H1 (cell line): Measurements from ENCODE around the gene ZNF446. TPM values are rescaled to one million over a fixed set of nuclear protein-coding genes. Genes with fewer than 3 reads are reported as not detected.
A peak's percentile ranks its signal among the peaks of the same experiment; 100 is the strongest.

ENCODE experiments used
- CTCF ChIA-PET: fragments of 300-600 bp; sonication (Branson Sonifier 250); formaldehyde crosslinking; loops from one replicate; lab custom pipeline; 2021; ENCODE audit not compliant: partially characterized antibody; lab: Charles Lee
- POLR2A ChIA-PET: fragments of 300-600 bp; sonication (Branson Sonifier 250); formaldehyde crosslinking; loops from one replicate; lab custom pipeline; 2021; ENCODE audit warnings: inconsistent platforms; ENCODE audit not compliant: partially characterized antibody; lab: Charles Lee
- DNase-seq, 2 experiments: peaks; one replicate each; pipeline versions ENCODE4 v3.0.0 to v3.0.0-alpha.2; 2010 to 2022; ENCODE audit warnings: low spot score in 2 of 2, low read depth in 1 of 2, mixed read lengths in 1 of 2
- FAIRE-seq: peaks from 2 replicates; lab custom pipeline; 2011; peaks lifted over from hg19 to GRCh38; lab: Jason Lieb, UNC
- H2AFZ ChIP-seq: 2 replicates; pipeline ENCODE4 v1.8.1; 2012; ENCODE audit warnings: low read length, inconsistent platforms
- H2AK5ac ChIP-seq: 2 replicates; pipeline ENCODE4 v1.6.1; 2013; ENCODE audit warnings: low read depth, low read length
- H2BK120ac ChIP-seq: replicated peaks from 2 replicates; pipeline ENCODE3; 2013; ENCODE audit warnings: low read depth, low read length, inconsistent platforms
- H2BK12ac ChIP-seq: 2 replicates; pipeline ENCODE4 v1.6.1; 2013; ENCODE audit warnings: low read depth, low read length
- H2BK15ac ChIP-seq: 2 replicates; pipeline ENCODE4 v1.6.1; 2013; ENCODE audit warnings: low read length
- H2BK20ac ChIP-seq: 2 replicates; pipeline ENCODE4 v1.6.1; 2013; ENCODE audit warnings: low read length
- H2BK5ac ChIP-seq: 2 replicates; pipeline ENCODE4 v1.6.1; 2013; ENCODE audit warnings: low read depth, low read length
- H3K14ac ChIP-seq: 2 replicates; pipeline ENCODE4 v1.6.1; 2013; ENCODE audit warnings: inconsistent platforms; ENCODE audit not compliant: insufficient read length
- H3K18ac ChIP-seq: 2 replicates; pipeline ENCODE4 v1.6.1; 2013; ENCODE audit warnings: low read length; ENCODE audit errors: extremely low read depth
- H3K23ac ChIP-seq: 2 replicates; pipeline ENCODE4 v1.6.1; 2013; ENCODE audit warnings: inconsistent platforms; ENCODE audit not compliant: insufficient read length
- H3K23me2 ChIP-seq: 2 replicates; pipeline ENCODE4 v1.6.1; 2013; ENCODE audit warnings: low read depth, low read length
- H3K27ac ChIP-seq: 2 replicates; pipeline ENCODE4 v1.6.1; 2011; ENCODE audit warnings: low read depth, low read length, inconsistent platforms
- H3K27me3 ChIP-seq, 4 experiments: replicated peaks in 1 of 4; 1 replicate in 1 of 4; 2 replicates in 3 of 4; pipeline versions ENCODE4 v1.6.1 to v1.8.1; 2011 to 2013; ENCODE audit warnings: low read length in 3 of 4, mild to moderate bottlenecking in 3 of 4, inconsistent platforms in 2 of 4, mixed read lengths in 2 of 4, moderate library complexity in 1 of 4; ENCODE audit not compliant: control insufficient read depth in 3 of 4, insufficient read depth in 3 of 4; ENCODE audit errors: extremely low read depth in 1 of 4
- H3K36me3 ChIP-seq, 4 experiments: 2 replicates each; pipeline versions ENCODE4 v1.6.1 to v1.8.1; 2011 to 2013; ENCODE audit warnings: mild to moderate bottlenecking in 4 of 4, low read length in 3 of 4, moderate library complexity in 2 of 4, control low read depth in 1 of 4, inconsistent platforms in 1 of 4; ENCODE audit not compliant: insufficient read depth in 4 of 4, control insufficient read depth in 2 of 4
- H3K4ac ChIP-seq: replicated peaks from 2 replicates; pipeline ENCODE3; 2013; ENCODE audit warnings: low read length, low read depth, mixed read lengths, inconsistent platforms; ENCODE audit not compliant: insufficient read length
- H3K4me1 ChIP-seq, 4 experiments: replicated peaks in 1 of 4; 1 replicate in 1 of 4; 2 replicates in 3 of 4; pipeline versions ENCODE4 v1.6.1 to v1.8.1; 2011 to 2013; ENCODE audit warnings: low read length in 3 of 4, inconsistent platforms in 2 of 4, mixed read lengths in 1 of 4; ENCODE audit not compliant: insufficient read depth in 4 of 4, control insufficient read depth in 3 of 4
- H3K4me2 ChIP-seq, 2 experiments: 2 replicates each; pipeline versions ENCODE4 v1.6.1 to v1.8.1; 2011 to 2013; ENCODE audit warnings: low read depth in 2 of 2, low read length in 2 of 2, control low read depth in 1 of 2, inconsistent platforms in 1 of 2, mild to moderate bottlenecking in 1 of 2; ENCODE audit not compliant: insufficient read depth in 1 of 2
- H3K4me3 ChIP-seq, 4 experiments: fragments of 200-600, 300-600 bp in 1 of 4; sonication (generic), shearing (Covaris generic), sonication (Bioruptor Twin) in 1 of 4; 2 replicates each; pipeline versions ENCODE4 v1.5.1 to v1.8.1; 2011 to 2016; ENCODE audit warnings: low read length in 4 of 4, low read depth in 3 of 4, control low read depth in 2 of 4, inconsistent platforms in 2 of 4, mild to moderate bottlenecking in 2 of 4, mixed read lengths in 1 of 4, moderate library complexity in 1 of 4; ENCODE audit not compliant: insufficient read depth in 2 of 4; ENCODE audit errors: extremely low read depth in 1 of 4
- H3K56ac ChIP-seq: replicated peaks from 2 replicates; pipeline ENCODE3; 2013; ENCODE audit warnings: low read depth, mild to moderate bottlenecking, mixed read lengths, low read length, inconsistent platforms; ENCODE audit not compliant: insufficient read length
- H3K79me1 ChIP-seq: 2 replicates; pipeline ENCODE4 v1.6.1; 2013; ENCODE audit warnings: low read depth, low read length, control low read depth
- H3K79me2 ChIP-seq, 2 experiments: 2 replicates each; pipeline versions ENCODE4 v1.6.1 to v1.8.1; 2012 to 2013; ENCODE audit warnings: low read length in 2 of 2, mild to moderate bottlenecking in 2 of 2, inconsistent platforms in 1 of 2; ENCODE audit not compliant: insufficient read depth in 2 of 2, control insufficient read depth in 1 of 2
- H3K9ac ChIP-seq, 4 experiments: replicated peaks in 1 of 4; 1 replicate in 1 of 4; 2 replicates in 3 of 4; pipeline versions ENCODE4 v1.6.1 to v1.8.1; 2011 to 2013; ENCODE audit warnings: low read depth in 3 of 4, low read length in 3 of 4, control low read depth in 2 of 4, mild to moderate bottlenecking in 2 of 4, moderate library complexity in 2 of 4, inconsistent platforms in 1 of 4; ENCODE audit errors: extremely low read depth in 1 of 4
- H3K9me3 ChIP-seq, 2 experiments: 2 replicates each; pipeline versions ENCODE4 v1.6.1 to v1.8.1; 2012 to 2013; ENCODE audit warnings: mild to moderate bottlenecking in 2 of 2, moderate library complexity in 2 of 2, control low read depth in 1 of 2, inconsistent platforms in 1 of 2, low read depth in 1 of 2, low read length in 1 of 2, mixed read lengths in 1 of 2; ENCODE audit not compliant: insufficient read depth in 2 of 2
- H4K20me1 ChIP-seq, 2 experiments: replicated peaks in 1 of 2; 2 replicates each; pipeline versions ENCODE3 to v1.8.1; 2011 to 2013; ENCODE audit warnings: inconsistent platforms in 2 of 2, low read length in 2 of 2, mild to moderate bottlenecking in 1 of 2; ENCODE audit not compliant: insufficient read depth in 2 of 2, control insufficient read depth in 1 of 2
- H4K5ac ChIP-seq: 2 replicates; pipeline ENCODE4 v1.6.1; 2013; ENCODE audit warnings: low read length, low read depth, mixed read lengths, inconsistent platforms; ENCODE audit not compliant: insufficient read length
- H4K8ac ChIP-seq: 2 replicates; pipeline ENCODE4 v1.8.0; 2013; ENCODE audit warnings: mild to moderate bottlenecking, moderate library complexity, low read length, inconsistent platforms; ENCODE audit not compliant: insufficient read depth; ENCODE audit errors: extremely low read depth
- H4K91ac ChIP-seq: replicated peaks from 2 replicates; pipeline ENCODE3; 2013; ENCODE audit warnings: low read length, mixed read lengths, inconsistent platforms; ENCODE audit not compliant: insufficient read length
- CHD2 ChIP-seq: IDR thresholded peaks from 2 replicates; pipeline ENCODE4 v1.6.1; 2012; ENCODE audit warnings: low read length, improper control_type of control experiment
- MAFK ChIP-seq: IDR thresholded peaks from 2 replicates; pipeline ENCODE4 v1.6.1; 2012; ENCODE audit warnings: low read depth, mild to moderate bottlenecking, improper control_type of control experiment, low read length
- PHF8 ChIP-seq: fragments of 200-600 bp; sonication (generic); conservative IDR thresholded peaks from 2 replicates; pipeline ENCODE4 v1.7.1; 2012; ENCODE audit warnings: low read depth, mild to moderate bottlenecking, inconsistent platforms, low read length, moderate library complexity
- WGBS, 2 experiments: shearing (Covaris generic) in 1 of 2; methylation state at CpG; one replicate each; pipeline versions ENCODE4 v1.1.6 to v1.1.7; 2013 to 2015; ENCODE audit warnings: low lambda C conversion rate in 2 of 2, mixed read lengths in 2 of 2, inconsistent platforms in 1 of 2, low coverage in 1 of 2, missing lambda C conversion rate in 1 of 2; ENCODE audit not compliant: insufficient replicate concordance in 2 of 2, insufficient coverage in 1 of 2, insufficient read length in 1 of 2; ENCODE audit errors: extremely low coverage in 1 of 2, missing lambda C conversion rate in 1 of 2; 5-methylcytosine and 5-hydroxymethylcytosine counted together
- polyA plus RNA-seq, 7 experiments: library from polyadenylated mRNA; depleted of rRNA in 3 of 7; stranded (reverse) in 5 of 7; unstranded in 2 of 7; fragments of >200 nt in 5 of 7; fragments of 200-250 nt in 2 of 7; gene quantifications; 1 replicate in 5 of 7; 2 replicates in 1 of 7; 4 replicates in 1 of 7; pipeline versions ENCODE4 v1.2.1 to v1.2.3, GENCODE V29; 2011 to 2013; ENCODE audit warnings: missing spikeins in 2 of 7, mixed read lengths in 2 of 7
- total RNA-seq: library from RNA; stranded (reverse); fragmentation: NEBNext Ultra II Directional; extraction: Animal tissue kit (Norgen Biotek cat#: 25700); gene quantifications from 2 replicates; pipeline ENCODE4 v1.2.1, GENCODE V29; 2021

ZNF446 gene
- total and polyA plus RNA-seq, 2 of the 8 experiments (the other 6 are each of a cell fraction or from before 2014, with no cell fraction given), result 4.1 to 5.5 TPM

DNA sequence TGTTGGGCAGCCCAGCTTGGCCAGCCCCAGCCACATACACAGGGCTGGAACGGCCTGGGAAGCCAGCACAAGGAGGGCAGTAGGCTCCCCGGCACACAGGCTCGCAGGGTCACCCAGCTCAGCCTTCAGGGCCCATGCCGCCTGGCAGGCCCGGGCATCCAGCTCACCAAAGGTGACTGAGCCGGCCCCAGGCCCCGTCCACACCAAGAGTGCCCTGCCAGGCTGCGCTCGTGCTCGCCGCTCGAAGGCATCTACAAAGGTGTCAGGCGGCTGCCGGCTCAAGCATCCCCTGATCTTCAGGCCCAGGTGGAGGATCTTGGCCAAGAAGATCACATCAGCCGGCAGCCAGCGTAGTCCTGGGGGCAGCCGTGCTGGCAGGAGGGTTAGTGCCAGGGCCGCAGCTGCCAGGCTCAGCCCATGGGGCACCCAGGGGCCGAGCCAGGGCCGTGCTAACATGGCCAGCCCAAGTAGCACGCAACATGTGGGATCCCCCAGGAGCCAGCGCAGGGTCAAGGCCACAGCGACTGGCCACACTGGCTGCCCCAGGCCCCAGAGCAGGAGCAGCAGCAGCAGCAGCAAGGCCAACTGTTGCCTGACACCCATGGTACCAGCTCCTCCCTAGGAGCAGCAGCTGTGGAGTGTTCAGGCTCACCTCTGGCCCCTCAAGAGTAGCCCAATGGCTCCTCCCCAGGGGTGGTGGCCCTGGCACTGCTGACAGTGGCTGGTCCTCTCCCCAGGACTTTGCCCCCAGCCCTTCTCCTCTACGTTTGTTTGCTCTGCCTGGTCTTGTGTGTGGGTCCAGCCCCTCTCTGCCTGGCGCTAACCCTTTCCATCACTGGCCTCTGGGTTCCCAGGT, 35.4 kb downstream of the ZNF446 start, which contains the start of gene SLC27A5:
SLC27A5 (minus strand) TSS at position 640 of the 856 bp plus-strand sequence; CDS start at position 603, 37 bp downstream.
- DNase-seq (no peak), FAIRE-seq (no peak)
- POLR2A ChIA-PET, result interaction anchor here (1.1 to 21.3 kb wide), 6 partner anchors 8 to 50 kb away, joined by 3 to 650 read pairs (median 6); partner anchors contain the start of genes CHMP2A, TRIM28, UBE2M and ZBTB45
- Histone ChIP-seq H2BK15ac (no peak within 1 kb of the TSS), H3K9ac (no peak within 1 kb of the TSS), H3K4me1 (peaks cover 0 to 18% (median 11%) of the 10 kb centered on the region in 4 experiments; a peak in 6 of 7 replicates), H4K20me1 (no peaks in the 10 kb centered on the region), H2AK5ac (peak within 1 kb of the TSS; percentile 16; the same call in 1 of the 2 replicates), H3K27me3 (no peaks in the 10 kb centered on the region), H3K4me3 (no peak within 1 kb of the TSS), H3K23ac (no peak within 1 kb of the TSS), H4K5ac (no peak within 1 kb of the TSS), H2BK12ac (no peak within 1 kb of the TSS), H2BK5ac (no peak within 1 kb of the TSS), H3K36me3 (peaks cover 0 to 1% (median 0%) of the 10 kb centered on the region in 4 experiments; a peak in 1 of 8 replicates), H3K14ac (no peak within 1 kb of the TSS), H3K4me2 (no peak within 1 kb of the TSS), H3K4ac (no peak within 1 kb of the TSS), H4K8ac (no peak within 1 kb of the TSS), H2BK120ac (no peak within 1 kb of the TSS), H2AFZ (no peak within 1 kb of the TSS), H4K91ac (no peak within 1 kb of the TSS), H3K79me1 (peaks cover 2% of the 10 kb centered on the region; the same call in 1 of the 2 replicates), H3K23me2 (peaks cover 4% of the 10 kb centered on the region; the same call in 1 of the 2 replicates), H2BK20ac (no peak within 1 kb of the TSS), H3K56ac (no peak within 1 kb of the TSS), H3K9me3 (no peaks in the 10 kb centered on the region; a peak in 1 of 4 replicates), H3K18ac (no peak within 1 kb of the TSS), H3K27ac (no peak within 1 kb of the TSS), H3K79me2 (peaks cover 0 to 2% of the 10 kb centered on the region in 2 experiments; a peak in 1 of 4 replicates)
- whole genome bisulfite sequencing, 2 experiments, result 86% methylated on average over 21 of the region's 25 CpGs; no CpG with 5 or more reads in 1 of the 2 experiments
- no peak for TF ChIP-seq CHD2
- TF ChIP-seq MAFK, result no peak
- TF ChIP-seq PHF8, result no peak
- CTCF ChIA-PET, result no interaction called here
